Activated CD8-positive, alpha-beta memory T cell treated with anti-CD3 and anti-CD28 coated beads, Interleukin-2, amount 50 U/mL, for 1 hour (primary cell): ENCODE results near the gene PCSK1.
"Not testable (repeated sequence)": the region's sequence is repeated elsewhere in the genome, so short reads cannot be mapped to it uniquely, and the experiment has no call there.

Source experiments
- DNase-seq: peaks from one replicate; pipeline ENCODE4 v3.0.0-alpha.2; 2020; ENCODE audit errors: extremely low read depth

Gene PCSK1

GRCh38 chr5:96426831-96427230 is 6.2 kb downstream of the PCSK1 start:
- DNase-seq, result no peak

GRCh38 chr5:96425443-96425842 is 7.6 kb downstream of the PCSK1 start:
- no peak for DNase-seq

- no peak for DNase-seq
Measured at GRCh38 chr5:96415897-96416296, 17.2 kb downstream of the PCSK1 start.

- DNase-seq, result no peak
Measured at GRCh38 chr5:96412868-96413449, 20.1 kb downstream of the PCSK1 start.

- DNase-seq, result no peak
Measured at GRCh38 chr5:96410013-96410412, 23.0 kb downstream of the PCSK1 start.

GRCh38 chr5:96408841-96409538 is 24.1 kb downstream of the PCSK1 start:
- no peak for DNase-seq

- DNase-seq, result no peak
Measured at GRCh38 chr5:96408210-96408777, 24.8 kb downstream of the PCSK1 start.

GRCh38 chr5:96407436-96407835 is 25.6 kb downstream of the PCSK1 start:
- no peak for DNase-seq

- no peak for DNase-seq
Measured at GRCh38 chr5:96404191-96404867, 28.7 kb downstream of the PCSK1 start.

GRCh38 chr5:96402500-96402899 is 30.5 kb downstream of the PCSK1 start:
- no peak for DNase-seq

GRCh38 chr5:96396878-96397277 is 36.2 kb downstream of the PCSK1 start:
- no peak for DNase-seq

GRCh38 chr5:96395295-96395694 is 37.8 kb downstream of the PCSK1 start:
- DNase-seq, result not testable (repeated sequence)

- DNase-seq, result no peak
Measured at GRCh38 chr5:96391921-96392320, 41.1 kb downstream of the PCSK1 start.

GRCh38 chr5:96388176-96388575 is 44.9 kb downstream of the PCSK1 start:
- DNase-seq, result no peak

- DNase-seq, result no peak
Measured at GRCh38 chr5:96387616-96388015, 45.4 kb downstream of the PCSK1 start.

- no peak for DNase-seq
Measured at GRCh38 chr5:96385538-96385937, 47.5 kb downstream of the PCSK1 start.

GRCh38 chr5:96384353-96384752 is 48.7 kb downstream of the PCSK1 start:
- no peak for DNase-seq

GRCh38 chr5:96381526-96381925 is 51.5 kb downstream of the PCSK1 start:
- DNase-seq, result no peak

- no peak for DNase-seq
Measured at GRCh38 chr5:96379896-96380295, 53.2 kb downstream of the PCSK1 start.

GRCh38 chr5:96377597-96377996 is 55.5 kb downstream of the PCSK1 start:
- DNase-seq, result no peak

- DNase-seq, result no peak
Measured at GRCh38 chr5:96377167-96377566, 55.9 kb downstream of the PCSK1 start.

GRCh38 chr5:96374653-96375052 is 58.4 kb downstream of the PCSK1 start:
- no peak for DNase-seq

- no peak for DNase-seq
Measured at GRCh38 chr5:96373381-96373733, 59.7 kb downstream of the PCSK1 start.
